ENCODE measurements around the gene HJURP.

HJURP gene

DNA sequence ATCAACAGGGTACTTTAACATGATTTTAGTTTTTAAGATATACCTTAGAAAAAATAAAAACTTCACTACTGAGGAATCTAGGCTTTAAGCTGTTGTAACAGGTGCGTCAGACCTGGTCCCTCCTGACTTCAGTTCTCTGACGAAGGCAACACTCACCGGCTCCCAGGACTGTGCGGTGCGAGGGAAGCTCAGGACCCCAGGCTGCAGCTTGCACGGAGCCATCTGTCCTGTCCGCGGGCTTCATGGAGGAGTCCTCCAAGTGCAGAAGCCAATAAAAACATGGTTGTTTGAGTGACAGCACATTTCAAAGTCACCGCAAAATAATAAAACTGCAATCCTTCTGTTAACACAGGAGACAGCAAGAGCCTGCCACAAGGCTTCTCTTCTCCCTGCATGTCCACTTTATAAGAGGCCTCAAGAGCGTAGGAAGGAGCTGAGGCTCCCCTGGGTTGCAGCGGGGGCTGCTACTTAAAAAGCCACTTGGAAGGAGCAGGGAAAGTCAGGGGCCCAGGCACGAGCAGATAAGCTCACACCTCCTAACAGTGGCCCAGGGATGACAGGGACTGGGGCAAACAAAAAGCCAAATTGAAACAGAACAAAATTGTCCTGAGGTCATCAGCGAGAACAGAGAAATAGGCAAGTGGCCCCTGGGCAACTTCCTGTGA is 4.6 kb downstream of the HJURP start:
- no peak for DNase-seq

- no peak for DNase-seq
Observed at GRCh38 chr2:233848276-233848675, 6.1 kb downstream of the HJURP start.

DNA sequence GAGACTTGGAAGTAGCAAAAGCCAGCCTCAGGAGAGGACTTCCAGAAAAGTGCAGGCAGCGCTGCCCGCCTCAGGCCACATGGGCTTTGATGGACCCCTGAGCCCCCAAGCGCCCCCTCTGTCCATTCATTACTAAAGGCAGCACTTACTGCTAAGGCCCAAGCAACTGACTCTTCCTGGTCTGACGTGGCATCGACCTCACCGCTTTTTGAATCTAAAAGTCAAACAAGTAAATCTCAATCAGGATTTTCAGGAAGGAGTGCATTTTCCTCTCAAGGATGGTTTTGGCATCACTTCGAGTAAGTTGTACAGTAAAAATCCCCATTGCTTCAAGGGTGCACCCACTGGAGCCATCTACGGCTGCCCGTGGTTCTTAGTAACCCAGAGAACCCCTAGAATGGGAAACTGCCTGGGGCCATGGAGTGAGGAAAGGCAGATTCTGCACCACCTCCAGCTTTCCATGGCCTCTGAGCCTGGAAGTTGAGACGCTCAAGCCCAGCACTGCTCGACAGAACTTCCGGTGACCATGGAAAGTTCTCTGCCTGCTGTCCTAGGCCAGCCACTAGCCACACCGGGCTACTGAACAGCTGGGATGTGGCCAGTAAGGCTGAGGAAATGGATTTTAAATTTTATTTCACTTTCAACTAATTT is 7.0 kb downstream of the HJURP start:
- no peak for DNase-seq

DNA sequence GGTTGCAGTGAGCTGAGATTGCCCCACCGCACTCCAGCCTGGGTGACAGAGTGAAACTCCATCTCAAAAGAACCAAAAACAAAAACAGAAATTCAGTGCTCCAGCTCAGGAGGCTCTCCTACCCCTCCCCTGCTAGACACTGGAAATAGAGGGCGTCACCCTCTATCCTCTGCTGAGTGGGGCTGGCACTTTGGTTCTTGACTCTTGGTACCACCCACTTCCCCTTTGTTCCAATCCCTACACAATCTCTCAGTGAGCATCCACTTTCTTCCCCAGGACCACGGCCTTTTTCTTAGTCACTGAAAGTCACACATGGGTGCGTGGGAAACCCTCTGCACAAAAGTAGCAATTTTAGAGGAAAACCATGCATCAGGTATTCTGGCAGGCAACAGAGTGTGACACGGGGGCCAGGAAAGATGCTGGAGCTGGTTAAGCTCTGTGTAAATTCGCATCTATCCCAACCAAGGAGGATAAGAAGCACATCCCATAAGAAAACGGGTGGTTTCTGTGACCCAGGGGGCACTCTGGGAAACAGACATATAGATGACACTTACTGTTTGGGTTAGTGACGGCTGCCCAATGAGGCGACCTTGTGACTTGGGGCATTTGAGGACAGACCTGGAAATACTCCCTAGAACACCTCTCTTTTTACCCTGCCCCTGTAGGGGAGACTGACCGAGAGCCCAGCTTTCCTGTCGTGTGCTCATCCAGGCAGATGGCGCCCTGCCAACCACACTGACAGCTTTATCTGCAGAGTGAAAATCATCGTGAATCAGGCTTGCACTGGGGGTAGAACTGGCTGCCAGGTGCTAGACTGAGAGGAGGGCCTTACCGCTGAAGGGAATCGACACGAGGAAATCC is 7.7 kb downstream of the HJURP start:
- DNase-seq: no peak

DNA sequence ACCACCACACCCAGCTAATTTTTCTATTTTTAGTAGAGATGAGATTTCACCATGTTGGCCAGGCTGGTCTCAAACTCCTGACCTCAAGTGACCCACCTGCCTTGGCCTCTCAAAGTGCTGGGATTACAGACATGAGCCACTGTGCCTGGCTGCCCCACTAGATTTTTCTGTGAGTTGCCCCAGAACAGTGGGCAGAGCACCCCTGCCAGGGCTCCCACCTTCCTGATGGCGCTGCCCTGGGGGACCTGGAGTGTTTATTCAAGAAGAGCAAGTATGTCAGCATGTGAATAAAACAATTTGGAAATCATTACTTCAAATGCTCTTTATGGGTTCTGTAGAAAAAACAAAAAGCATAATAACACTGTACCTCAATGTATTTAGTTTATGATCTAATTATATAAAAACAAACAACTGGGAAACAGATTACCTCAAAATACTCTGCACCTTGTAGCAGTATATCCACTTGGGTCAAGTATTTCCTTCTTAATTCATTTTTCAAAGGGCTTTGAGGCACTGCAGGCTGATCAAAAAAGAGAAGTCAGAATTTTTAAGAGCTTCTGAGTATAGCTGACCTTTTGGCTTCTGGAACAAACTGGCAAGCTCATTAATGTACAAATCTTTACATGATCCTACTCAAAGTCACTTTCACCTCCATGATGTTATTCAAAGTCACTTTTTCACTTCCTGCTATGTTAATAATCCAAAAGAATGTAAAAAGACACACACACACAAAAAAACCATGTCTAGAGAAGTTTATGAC is 8.9 kb downstream of the HJURP start:
- no peak for DNase-seq

DNA sequence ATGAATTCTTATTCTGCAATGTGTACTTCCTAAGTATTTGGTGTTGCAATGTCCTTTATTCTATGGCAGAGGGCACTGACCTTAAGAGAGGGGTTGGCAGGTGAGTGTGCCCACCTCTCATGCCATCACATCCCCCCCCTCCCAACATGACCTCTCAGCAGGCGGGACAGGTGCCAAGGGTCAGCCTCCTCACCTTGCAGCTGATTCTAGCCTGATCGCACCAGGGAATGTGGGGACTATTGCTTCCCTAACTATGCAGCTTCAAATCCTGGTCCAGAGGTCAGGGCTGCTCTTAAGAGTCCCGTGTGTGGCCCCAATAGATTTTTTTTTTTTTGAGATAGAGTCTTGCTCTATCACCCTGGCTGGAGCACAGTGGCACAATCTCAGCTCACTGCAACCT is 9.5 kb downstream of the HJURP start:
- DNase-seq: no peak

GRCh38 chr2:233844064-233844807 is 10.1 kb downstream of the HJURP start:
- DNase-seq: no peak

DNA sequence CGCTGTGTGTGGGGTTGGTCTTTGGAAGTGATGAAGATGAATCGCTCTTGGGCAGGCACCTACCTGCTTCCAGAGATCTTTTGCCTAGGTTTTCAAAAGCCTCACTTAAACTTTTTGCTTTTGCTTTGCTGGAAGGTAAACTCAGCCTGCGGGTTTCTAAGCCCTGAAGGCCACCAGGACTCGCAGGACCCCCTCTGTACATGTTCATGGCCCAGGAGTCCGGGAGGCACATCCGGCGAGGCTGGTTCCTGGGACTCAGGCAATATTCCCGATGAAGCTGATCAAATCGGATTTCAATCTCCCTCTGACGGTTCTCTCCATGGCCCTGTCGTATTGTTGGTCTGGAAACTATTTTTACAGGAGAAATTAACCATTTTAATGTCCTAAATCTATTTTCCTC is 13.2 kb downstream of the HJURP start:
- no peak for DNase-seq

- no peak for DNase-seq
Observed at GRCh38 chr2:233840520-233840919, 13.8 kb downstream of the HJURP start.

DNA sequence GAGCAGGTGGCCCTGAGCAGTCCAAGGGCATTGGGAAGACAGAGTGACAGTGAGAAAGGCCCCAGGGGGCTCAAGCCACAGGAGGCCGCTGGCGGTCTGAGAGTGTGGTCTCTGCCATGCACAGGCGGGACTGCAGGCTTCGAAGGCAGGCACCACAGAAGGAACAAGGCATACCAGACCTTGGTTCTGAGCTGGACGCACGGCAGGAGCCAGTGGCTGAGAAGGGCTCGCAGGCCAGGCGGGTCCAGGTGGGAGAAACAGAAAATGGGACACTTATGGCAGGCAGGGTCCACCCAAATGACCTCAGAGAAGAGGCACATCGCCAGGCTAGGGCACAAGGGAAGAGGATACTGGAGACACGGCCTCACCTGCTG is 14.9 kb downstream of the HJURP start:
- DNase-seq: no peak

DNA sequence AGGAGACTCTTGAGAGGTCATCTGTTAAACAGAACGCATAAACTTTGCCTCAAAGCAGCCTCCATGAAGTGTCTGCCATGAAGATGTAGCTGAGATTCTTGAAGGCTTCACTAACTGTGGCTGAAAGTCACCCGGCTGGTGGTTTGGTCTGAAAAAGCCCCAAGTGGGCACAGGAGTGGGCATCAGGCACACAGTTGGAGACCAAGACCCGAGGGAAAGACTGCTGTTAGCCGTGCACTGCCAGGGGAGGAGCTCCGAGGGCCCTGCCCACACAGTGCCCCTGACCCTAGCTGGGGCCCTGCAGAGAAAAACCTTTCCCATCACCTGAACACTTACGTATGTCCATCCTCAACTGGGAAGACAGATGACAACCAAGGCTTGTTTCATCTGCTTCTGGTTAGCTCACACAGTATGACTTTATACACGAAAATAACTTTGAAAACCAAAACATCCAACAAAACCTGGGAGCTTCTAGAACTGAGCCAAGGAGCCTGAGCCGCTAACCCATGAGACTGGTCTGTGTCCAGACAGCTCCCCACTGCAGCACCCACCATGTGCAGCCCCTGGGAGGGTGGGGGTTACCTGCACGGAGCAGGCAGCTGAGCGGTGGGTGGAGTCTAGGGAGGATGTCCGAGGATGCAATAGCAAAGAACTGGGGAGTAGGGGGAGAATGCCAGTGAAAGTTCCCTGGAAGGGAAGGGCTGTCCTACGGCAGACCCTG is 15.4 kb downstream of the HJURP start:
- no peak for DNase-seq

DNA sequence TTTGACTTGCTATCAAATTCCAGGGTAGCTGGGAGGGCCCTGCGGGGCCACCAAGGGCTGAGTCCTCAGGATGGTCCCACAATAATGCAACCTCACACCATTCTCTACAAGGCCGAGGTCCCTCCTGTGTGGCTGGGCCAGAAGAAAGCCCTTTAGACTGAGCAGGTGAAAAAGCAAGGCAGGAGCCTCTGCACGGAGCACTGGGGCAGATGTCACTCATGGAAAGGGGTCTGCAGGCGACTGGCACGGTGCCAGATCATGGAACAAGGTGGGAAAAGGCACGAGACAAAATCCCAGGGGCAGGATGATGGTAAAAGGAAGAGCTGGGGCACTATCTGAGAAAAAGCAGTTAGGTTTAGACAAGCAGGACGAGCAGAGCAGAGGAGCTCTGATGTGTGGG is 16.1 kb downstream of the HJURP start:
- no peak for DNase-seq

DNA sequence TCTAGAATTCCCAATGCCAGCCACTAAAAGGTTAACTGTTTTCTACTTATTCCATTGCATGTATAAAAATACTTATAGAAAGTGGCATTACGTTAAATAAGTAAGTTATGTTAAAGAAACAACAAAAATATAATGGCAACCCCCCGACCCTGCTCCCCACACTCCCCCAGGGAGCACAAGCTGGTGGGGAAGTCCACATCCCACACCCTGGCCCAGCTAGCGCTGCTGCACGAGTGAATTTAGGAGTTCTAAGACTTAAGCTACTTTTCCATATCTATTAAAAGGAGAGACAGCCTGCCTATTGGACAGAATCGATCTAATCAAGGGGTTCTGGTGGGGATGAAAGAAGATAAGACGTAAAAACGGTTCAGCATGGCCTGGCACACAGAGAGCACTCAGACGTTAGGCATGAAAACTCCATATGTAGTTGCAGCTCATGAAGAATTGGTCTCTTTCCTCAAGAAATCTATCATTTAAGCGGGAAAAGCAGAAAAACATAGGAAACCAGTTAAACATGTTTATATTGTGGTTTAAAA is 16.6 kb downstream of the HJURP start:
- DNase-seq: no peak

DNA sequence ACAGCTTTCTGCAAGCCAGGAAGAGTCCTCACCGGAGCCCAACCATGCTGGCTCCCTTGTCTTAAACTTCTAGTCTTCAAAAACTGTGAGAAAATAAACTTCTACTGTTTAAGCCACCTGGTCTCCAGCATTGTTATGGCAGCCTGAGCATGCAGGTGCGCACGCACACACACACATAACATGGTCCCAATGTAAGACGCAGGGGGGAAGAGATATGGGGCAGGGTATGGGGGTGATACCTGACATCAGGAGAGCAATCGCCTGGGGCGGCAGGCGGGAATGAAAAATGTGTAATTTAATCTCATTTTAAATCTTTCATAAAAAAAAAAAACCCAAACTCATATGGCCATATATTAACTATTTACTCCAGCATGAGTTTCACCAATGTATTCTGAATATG is 18.0 kb downstream of the HJURP start:
- DNase-seq: no peak

GRCh38 chr2:233835230-233836186 is 18.8 kb downstream of the HJURP start:
- DNase-seq: no peak

- DNase-seq: no peak
Observed at GRCh38 chr2:233833345-233833744, 21.0 kb downstream of the HJURP start.

GRCh38 chr2:233832869-233833311 is 21.4 kb downstream of the HJURP start:
- no peak for DNase-seq

- no peak for DNase-seq
Observed at GRCh38 chr2:233832414-233832813, 21.9 kb downstream of the HJURP start.

- DNase-seq: no peak
Observed at GRCh38 chr2:233831861-233832260, 22.5 kb downstream of the HJURP start.
